Measurements from ENCODE around the gene GABBR2. TPM values are rescaled to one million over a fixed set of nuclear protein-coding genes. Genes with fewer than 3 reads are reported as not detected.

Gene GABBR2
- polyA plus RNA-seq, 1 of the 3 experiments (the other 2 are of a cell fraction) = not detected

GRCh38 chr9:98471185-98471584 is 237.6 kb downstream of the GABBR2 start:
- H3F3A ChIP-seq (replicated peaks; ENCODE audit: insufficient read depth) = no peaks in the 10 kb centered on the region
- WGBS (ENCODE audit: low lambda C conversion rate) = 23% methylated on average over 3 of the region's 3 CpGs
- no peak overlapping the region for H3K27ac ChIP-seq (ENCODE audit: low read depth in 2 of 2, low read length in 1 of 2)
- no peaks in the 10 kb centered on the region for H3K4me1 ChIP-seq (ENCODE audit: control insufficient read depth in 1 of 2, insufficient read depth in 2 of 2, low read depth in 1 of 2, low read length in 1 of 2)
- H3K4me3 ChIP-seq (ENCODE audit: low read depth in 2 of 2, low read length in 1 of 2) = no peak overlapping the region
- no peak for DNase-seq
- TF ChIP-seq SMC3 (IDR thresholded peaks at IDR 0.05; ENCODE audit: low read depth, low read length) = no peak
- no peak for TF ChIP-seq FOXM1 (IDR thresholded peaks at IDR 0.05; ENCODE audit: low read depth)
- no peak for TF ChIP-seq FOXJ3 (CRISPR knock-in tag; IDR thresholded peaks at IDR 0.05)
- TF ChIP-seq EZH2phosphoT487 (IDR thresholded peaks at IDR 0.05; ENCODE audit: borderline replicate concordance, low read depth) = no peak
- no peak for TF ChIP-seq NFIC (IDR thresholded peaks at IDR 0.05; ENCODE audit: borderline replicate concordance)
- TF ChIP-seq CTCF (IDR thresholded peaks at IDR 0.05) = no peak
- no peak for TF ChIP-seq CHD2 (IDR thresholded peaks at IDR 0.05; ENCODE audit: low read length, partially characterized antibody)
- no peak for TF ChIP-seq YY1 (IDR thresholded peaks at IDR 0.05; ENCODE audit: low read depth)
- TF ChIP-seq, protein P1, sequence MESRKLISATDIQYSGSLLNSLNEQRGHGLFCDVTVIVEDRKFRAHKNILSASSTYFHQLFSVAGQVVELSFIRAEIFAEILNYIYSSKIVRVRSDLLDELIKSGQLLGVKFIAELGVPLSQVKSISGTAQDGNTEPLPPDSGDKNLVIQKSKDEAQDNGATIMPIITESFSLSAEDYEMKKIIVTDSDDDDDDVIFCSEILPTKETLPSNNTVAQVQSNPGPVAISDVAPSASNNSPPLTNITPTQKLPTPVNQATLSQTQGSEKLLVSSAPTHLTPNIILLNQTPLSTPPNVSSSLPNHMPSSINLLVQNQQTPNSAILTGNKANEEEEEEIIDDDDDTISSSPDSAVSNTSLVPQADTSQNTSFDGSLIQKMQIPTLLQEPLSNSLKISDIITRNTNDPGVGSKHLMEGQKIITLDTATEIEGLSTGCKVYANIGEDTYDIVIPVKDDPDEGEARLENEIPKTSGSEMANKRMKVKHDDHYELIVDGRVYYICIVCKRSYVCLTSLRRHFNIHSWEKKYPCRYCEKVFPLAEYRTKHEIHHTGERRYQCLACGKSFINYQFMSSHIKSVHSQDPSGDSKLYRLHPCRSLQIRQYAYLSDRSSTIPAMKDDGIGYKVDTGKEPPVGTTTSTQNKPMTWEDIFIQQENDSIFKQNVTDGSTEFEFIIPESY (IDR thresholded peaks at IDR 0.05; ENCODE audit: borderline replicate concordance, low read depth) = no peak
- TF ChIP-seq, protein P2, sequence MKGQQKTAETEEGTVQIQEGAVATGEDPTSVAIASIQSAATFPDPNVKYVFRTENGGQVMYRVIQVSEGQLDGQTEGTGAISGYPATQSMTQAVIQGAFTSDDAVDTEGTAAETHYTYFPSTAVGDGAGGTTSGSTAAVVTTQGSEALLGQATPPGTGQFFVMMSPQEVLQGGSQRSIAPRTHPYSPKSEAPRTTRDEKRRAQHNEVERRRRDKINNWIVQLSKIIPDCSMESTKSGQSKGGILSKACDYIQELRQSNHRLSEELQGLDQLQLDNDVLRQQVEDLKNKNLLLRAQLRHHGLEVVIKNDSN (IDR thresholded peaks at IDR 0.05; ENCODE audit: borderline replicate concordance, low read depth) = no peak
- no peaks in the 10 kb centered on the region for H3K9me2 ChIP-seq
- no peaks in the 10 kb centered on the region for H3K36me3 ChIP-seq (replicated peaks in 1 of 2; ENCODE audit: control insufficient read depth in 1 of 2, insufficient read depth in 2 of 2, low read length in 1 of 2)
- H3K79me2 ChIP-seq (ENCODE audit: insufficient read depth) = no peaks in the 10 kb centered on the region
- ChIA-PET CTCF (no interaction called here), POLR2A (interaction anchor here (0.6 kb wide), 1 partner anchor 24 kb away, joined by 3 read pairs; no protein-coding TSS in a partner anchor)
- no peaks in the 10 kb centered on the region for H4K20me1 ChIP-seq (ENCODE audit: insufficient read depth)
- H3K9ac ChIP-seq = no peak overlapping the region
- no peaks in the 10 kb centered on the region for H3K9me3 ChIP-seq
- no peak overlapping the region for H3K4me2 ChIP-seq
- peaks cover 6% of the 10 kb centered on the region; the same call in 1 of the 2 replicates for H3K27me3 ChIP-seq (ENCODE audit: insufficient read depth)
- no peak overlapping the region for H2AFZ ChIP-seq (ENCODE audit: low read depth)

DNA sequence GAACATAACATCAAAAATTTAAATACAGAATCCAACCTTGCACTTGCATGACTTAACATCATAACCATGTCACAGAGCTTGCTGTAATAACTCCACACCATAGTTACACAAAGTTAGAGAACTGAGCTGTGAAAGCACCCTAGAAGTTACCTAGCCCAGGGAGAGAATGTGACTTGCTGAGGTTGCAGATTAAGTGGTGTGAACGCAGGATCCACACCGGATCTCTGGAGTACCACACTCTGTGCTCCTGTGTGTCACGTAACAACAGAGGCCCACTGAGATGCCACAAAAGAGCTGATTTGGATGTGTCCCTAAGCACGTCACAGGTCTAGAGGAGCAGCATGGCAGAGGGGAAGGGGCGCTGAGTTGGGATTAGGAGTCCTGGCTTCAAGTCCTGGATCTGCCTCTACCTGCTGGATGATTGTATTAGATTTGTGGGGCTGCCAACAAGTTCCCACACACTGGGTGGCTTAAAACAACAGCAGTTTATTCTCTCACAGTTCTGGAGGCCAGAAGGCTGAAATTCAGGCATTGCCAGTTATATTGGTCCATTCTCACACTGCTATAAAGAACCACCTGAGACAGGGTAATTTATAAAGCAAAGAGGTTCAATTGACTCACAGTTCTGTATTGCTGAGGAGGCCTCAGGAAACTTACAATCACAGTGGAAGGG is 240.0 kb downstream of the GABBR2 start:
- Histone ChIP-seq H3K4me2 (no peak overlapping the region), H4K20me1 (ENCODE audit: insufficient read depth) (no peaks in the 10 kb centered on the region), H3K9me2 (no peaks in the 10 kb centered on the region), H3K9me3 (no peaks in the 10 kb centered on the region), H3F3A (replicated peaks; ENCODE audit: insufficient read depth) (no peaks in the 10 kb centered on the region), H3K36me3 (replicated peaks in 1 of 2; ENCODE audit: control insufficient read depth in 1 of 2, insufficient read depth in 2 of 2, low read length in 1 of 2) (no peaks in the 10 kb centered on the region), H3K4me1 (ENCODE audit: control insufficient read depth in 1 of 2, insufficient read depth in 2 of 2, low read depth in 1 of 2, low read length in 1 of 2) (no peaks in the 10 kb centered on the region), H3K27ac (ENCODE audit: low read depth in 2 of 2, low read length in 1 of 2) (no peak overlapping the region), H2AFZ (ENCODE audit: low read depth) (no peak overlapping the region), H3K79me2 (ENCODE audit: insufficient read depth) (no peaks in the 10 kb centered on the region), H3K9ac (no peak overlapping the region), H3K27me3 (ENCODE audit: insufficient read depth) (peaks cover 6% of the 10 kb centered on the region; the same call in 1 of the 2 replicates), H3K4me3 (ENCODE audit: low read depth in 2 of 2, low read length in 1 of 2) (no peak overlapping the region)
- TF ChIP-seq NFIC (IDR thresholded peaks at IDR 0.05; ENCODE audit: borderline replicate concordance) (no peak), RFX5 (IDR thresholded peaks at IDR 0.05; ENCODE audit: low read length) (no peak), MEF2A (IDR thresholded peaks at IDR 0.05; ENCODE audit: borderline replicate concordance, low read depth) (no peak)
- CTCF ChIA-PET = no interaction called here
- WGBS (ENCODE audit: low lambda C conversion rate) = 25% methylated on average over 4 of the region's 5 CpGs
- DNase-seq = no peak
- POLR2A ChIA-PET = no interaction called here
